Right atrium auricular region (tissue), 2 donors: ENCODE data around the gene IKZF1. TPM values are rescaled to one million over a fixed set of nuclear protein-coding genes. Genes with fewer than 3 reads are reported as not detected.

Source experiments
- DNase-seq: peaks from one replicate; pipeline ENCODE4 v3.0.0-alpha.2; 2019; ENCODE audit warnings: low spot score
- H3K27ac ChIP-seq, 2 donors: fragments of 200-600 bp; sonication (generic); 1 replicate in 1 of 2; 2 replicates in 1 of 2; pipeline ENCODE4 v1.5.1; 2016 to 2019
- H3K27me3 ChIP-seq, 2 donors: fragments of 200-600 bp; sonication (generic); one replicate each; pipeline versions ENCODE4 v1.5.1 to v1.6.0; 2017 to 2019
- H3K36me3 ChIP-seq: fragments of 200-600 bp; sonication (generic); one replicate; pipeline ENCODE4 v1.5.1; 2016
- H3K4me1 ChIP-seq, 2 donors: fragments of 200-600 bp; sonication (generic); one replicate each; pipeline versions ENCODE4 v1.5.1 to v1.6.0; 2017 to 2019
- H3K4me3 ChIP-seq, 2 donors: fragments of 200-600 bp; sonication (generic); 1 replicate in 1 of 2; 2 replicates in 1 of 2; pipeline ENCODE4 v1.5.1; 2017 to 2019; ENCODE audit warnings: mild to moderate bottlenecking in 1 of 2, moderate library complexity in 1 of 2
- H3K9me3 ChIP-seq, 2 donors: fragments of 200-600 bp; sonication (generic); one replicate each; pipeline ENCODE4 v1.5.1; 2019
- CTCF ChIP-seq, 2 donors: fragments of 200-600 bp; sonication (generic); IDR thresholded peaks; one replicate each; pipeline ENCODE4 v1.5.1; 2019; ENCODE audit warnings: antibody characterized with exemption in 2 of 2
- total RNA-seq, 2 donors: library from RNA; depleted of rRNA; stranded (reverse); fragments of >200 nt; gene quantifications; one replicate each; pipeline ENCODE4 v1.1.0, GENCODE V29; 2016

IKZF1 gene
- total RNA-seq, 2 donors from 2014 or later = 1.7 to 9.7 TPM

- Histone ChIP-seq H3K27ac (no peak overlapping the region), H3K27me3 (no peaks in the 10 kb centered on the region)
Observed at GRCh38 chr7:50352751-50353150, 48.2 kb downstream of the IKZF1 start.

GRCh38 chr7:50353201-50353600 lies 48.7 kb downstream of the IKZF1 start:
- no peak overlapping the region for H3K4me3 ChIP-seq
- no peak overlapping the region for H3K27ac ChIP-seq

More at GRCh38 chr7:50352751-50353150, 48.2 kb downstream of the IKZF1 start:
- no peaks in the 10 kb centered on the region for H3K9me3 ChIP-seq
- no peaks in the 10 kb centered on the region for H3K36me3 ChIP-seq
- no peak overlapping the region for H3K4me3 ChIP-seq
- DNase-seq = no peak
- H3K4me1 ChIP-seq = no peaks in the 10 kb centered on the region
- no peak for TF ChIP-seq CTCF (IDR thresholded peaks at IDR 0.05)

GRCh38 chr7:50353894-50354595 lies 49.5 kb downstream of the IKZF1 start:
- no peak overlapping the region for H3K4me3 ChIP-seq
- no peaks in the 10 kb centered on the region for H3K27me3 ChIP-seq
- TF ChIP-seq CTCF (IDR thresholded peaks at IDR 0.05) = no peak
- no peak for DNase-seq
- no peaks in the 10 kb centered on the region for H3K36me3 ChIP-seq
- no peaks in the 10 kb centered on the region for H3K4me1 ChIP-seq
- no peaks in the 10 kb centered on the region for H3K9me3 ChIP-seq
- H3K27ac ChIP-seq = no peak overlapping the region

More at GRCh38 chr7:50353201-50353600, 48.7 kb downstream of the IKZF1 start:
- no peaks in the 10 kb centered on the region for H3K36me3 ChIP-seq
- no peaks in the 10 kb centered on the region for H3K27me3 ChIP-seq
- no peaks in the 10 kb centered on the region for H3K4me1 ChIP-seq
- no peaks in the 10 kb centered on the region for H3K9me3 ChIP-seq
- no peak for TF ChIP-seq CTCF (IDR thresholded peaks at IDR 0.05)
- DNase-seq = no peak

GRCh38 chr7:50355817-50356178 lies 51.3 kb downstream of the IKZF1 start:
- DNase-seq = no peak
- no peak overlapping the region for H3K4me3 ChIP-seq
- H3K4me1 ChIP-seq = no peaks in the 10 kb centered on the region
- H3K36me3 ChIP-seq = no peaks in the 10 kb centered on the region
- H3K9me3 ChIP-seq = no peaks in the 10 kb centered on the region
- H3K27ac ChIP-seq = no peak overlapping the region
- TF ChIP-seq CTCF (IDR thresholded peaks at IDR 0.05) = no peak
- no peaks in the 10 kb centered on the region for H3K27me3 ChIP-seq

GRCh38 chr7:50356212-50356944 lies 51.9 kb downstream of the IKZF1 start:
- DNase-seq = no peak
- H3K4me3 ChIP-seq = no peak overlapping the region
- H3K27ac ChIP-seq = no peak overlapping the region
- no peaks in the 10 kb centered on the region for H3K27me3 ChIP-seq
- no peaks in the 10 kb centered on the region for H3K4me1 ChIP-seq
- no peaks in the 10 kb centered on the region for H3K9me3 ChIP-seq
- TF ChIP-seq CTCF (IDR thresholded peaks at IDR 0.05) = no peak
- H3K36me3 ChIP-seq = no peaks in the 10 kb centered on the region
